H9 (cell line): ENCODE data around the gene KLK3. TPM values are rescaled to one million over a fixed set of nuclear protein-coding genes. Genes with fewer than 3 reads are reported as not detected.

Experiments
- DNase-seq: peaks from one replicate; pipeline ENCODE4 v3.0.0-alpha.2; 2017
- H2AFZ ChIP-seq: one replicate; pipeline ENCODE4 v1.6.1; 2013; ENCODE audit warnings: mild to moderate bottlenecking, low read length, control low read depth, moderate library complexity
- H2AK5ac ChIP-seq: 2 replicates; pipeline ENCODE4 v1.6.1; 2013; ENCODE audit warnings: low read length, control low read depth, mixed read lengths; ENCODE audit not compliant: insufficient read length
- H2BK120ac ChIP-seq: one replicate; pipeline ENCODE4 v1.6.1; 2013; ENCODE audit warnings: low read depth, mild to moderate bottlenecking, low read length, control low read depth, inconsistent platforms; ENCODE audit not compliant: poor library complexity, severe bottlenecking
- H2BK12ac ChIP-seq: 2 replicates; pipeline ENCODE4 v1.6.1; 2013; ENCODE audit warnings: low read length, control low read depth, mixed read lengths, low read depth; ENCODE audit not compliant: insufficient read length
- H2BK15ac ChIP-seq: 2 replicates; pipeline ENCODE4 v1.6.1; 2013; ENCODE audit warnings: low read depth, low read length, control low read depth
- H2BK20ac ChIP-seq: one replicate; pipeline ENCODE4 v1.6.1; 2013; ENCODE audit warnings: low read depth, mild to moderate bottlenecking, low read length, control low read depth, inconsistent platforms; ENCODE audit not compliant: poor library complexity, severe bottlenecking
- H2BK5ac ChIP-seq: 2 replicates; pipeline ENCODE4 v1.6.1; 2013; ENCODE audit warnings: low read length, control low read depth, mixed read lengths; ENCODE audit not compliant: insufficient read length
- H3K14ac ChIP-seq: 2 replicates; pipeline ENCODE4 v1.6.1; 2013; ENCODE audit warnings: low read length, control low read depth; ENCODE audit not compliant: insufficient read depth
- H3K18ac ChIP-seq: 2 replicates; pipeline ENCODE4 v1.6.1; 2013; ENCODE audit warnings: low read depth, mild to moderate bottlenecking, mixed read lengths, low read length, control low read depth; ENCODE audit not compliant: insufficient read length
- H3K23ac ChIP-seq: 2 replicates; pipeline ENCODE4 v1.6.1; 2013; ENCODE audit warnings: low read length, control low read depth, mixed read lengths, low read depth; ENCODE audit not compliant: insufficient read length
- H3K23me2 ChIP-seq: 2 replicates; pipeline ENCODE4 v1.6.1; 2013; ENCODE audit warnings: low read depth, mild to moderate bottlenecking, mixed read lengths, low read length, control low read depth; ENCODE audit not compliant: insufficient read length, poor library complexity, severe bottlenecking
- H3K27ac ChIP-seq: 2 replicates; pipeline ENCODE4 v1.5.1; 2013; ENCODE audit warnings: low read length, control low read depth, mixed read lengths, low read depth; ENCODE audit not compliant: insufficient read length
- H3K27me3 ChIP-seq: 2 replicates; pipeline ENCODE4 v1.6.1; 2013; ENCODE audit warnings: low read length, control low read depth, inconsistent platforms; ENCODE audit not compliant: insufficient read depth
- H3K4ac ChIP-seq: 2 replicates; pipeline ENCODE4 v1.6.1; 2013; ENCODE audit warnings: low read depth, mild to moderate bottlenecking, control low read depth, inconsistent platforms, low read length, moderate library complexity
- H3K4me1 ChIP-seq: 2 replicates; pipeline ENCODE4 v1.6.1; 2013; ENCODE audit warnings: low read length, control low read depth, inconsistent platforms; ENCODE audit not compliant: insufficient read depth
- H3K4me2 ChIP-seq: 2 replicates; pipeline ENCODE4 v1.6.1; 2013; ENCODE audit warnings: low read length, control low read depth, mixed read lengths; ENCODE audit not compliant: insufficient read length, insufficient read depth
- H3K56ac ChIP-seq: 2 replicates; pipeline ENCODE4 v1.6.1; 2013; ENCODE audit warnings: low read depth, mild to moderate bottlenecking, mixed read lengths, low read length, control low read depth; ENCODE audit not compliant: insufficient read length
- H3K79me1 ChIP-seq: 2 replicates; pipeline ENCODE4 v1.6.1; 2013; ENCODE audit warnings: low read depth, mild to moderate bottlenecking, moderate library complexity, low read length, control low read depth, inconsistent platforms; ENCODE audit not compliant: insufficient read depth, poor library complexity, severe bottlenecking
- H3K79me2 ChIP-seq: 2 replicates; pipeline ENCODE4 v1.6.1; 2013; ENCODE audit warnings: low read length, control low read depth, inconsistent platforms; ENCODE audit not compliant: insufficient read depth
- H3K9ac ChIP-seq: 2 replicates; pipeline ENCODE4 v1.6.1; 2013; ENCODE audit warnings: low read length, control low read depth, mixed read lengths; ENCODE audit not compliant: insufficient read length; ENCODE audit errors: extremely low read depth
- H3K9me3 ChIP-seq: one replicate; pipeline ENCODE4 v1.6.1; 2013; ENCODE audit warnings: low read depth, low read length, inconsistent platforms; ENCODE audit not compliant: control insufficient read depth
- H3T11ph ChIP-seq: one replicate; pipeline ENCODE4 v1.6.1; 2013; ENCODE audit warnings: mild to moderate bottlenecking, low read length, control low read depth, inconsistent platforms
- H4K20me1 ChIP-seq: one replicate; pipeline ENCODE4 v1.6.1; 2013; ENCODE audit not compliant: control insufficient read depth, insufficient read length, insufficient read depth
- H4K5ac ChIP-seq: 2 replicates; pipeline ENCODE4 v1.6.1; 2013; ENCODE audit warnings: low read depth, mild to moderate bottlenecking, mixed read lengths, low read length, control low read depth; ENCODE audit not compliant: insufficient read length
- H4K8ac ChIP-seq: replicated peaks from 2 replicates; pipeline ENCODE4 v1.6.1; 2013; ENCODE audit warnings: low read length, control low read depth, mixed read lengths, low read depth; ENCODE audit not compliant: insufficient read length
- H4K91ac ChIP-seq: 2 replicates; pipeline ENCODE4 v1.6.1; 2013; ENCODE audit warnings: low read depth, mild to moderate bottlenecking, moderate library complexity, mixed read lengths, low read length, control low read depth; ENCODE audit not compliant: insufficient read length
- H3K27ac Mint-ChIP-seq, 3 experiments: 2 replicates in 2 of 3; 3 replicates in 1 of 3; pipeline ENCODE4 v1.8.0; 2020 to 2021; ENCODE audit warnings: mixed read lengths in 3 of 3, mild to moderate bottlenecking in 1 of 3, moderate library complexity in 1 of 3
- H3K27me3 Mint-ChIP-seq: 2 replicates; pipeline ENCODE4 v1.8.0; 2021; ENCODE audit warnings: low read depth, mild to moderate bottlenecking, moderate library complexity, mixed read lengths
- H3K36me3 Mint-ChIP-seq, 3 experiments: 2 replicates in 2 of 3; 3 replicates in 1 of 3; pipeline ENCODE4 v1.8.0; 2020 to 2021; ENCODE audit warnings: low read depth in 3 of 3, mixed read lengths in 3 of 3; ENCODE audit not compliant: insufficient read depth in 1 of 3
- H3K4me1 Mint-ChIP-seq, 2 experiments: 2 replicates each; pipeline ENCODE4 v1.8.0; 2020; ENCODE audit warnings: mixed read lengths in 2 of 2
- H3K4me3 Mint-ChIP-seq, 2 experiments: 2 replicates in 1 of 2; 3 replicates in 1 of 2; pipeline ENCODE4 v1.8.0; 2020 to 2021; ENCODE audit warnings: mild to moderate bottlenecking in 2 of 2, mixed read lengths in 2 of 2, moderate library complexity in 1 of 2
- H3K9me3 Mint-ChIP-seq, 2 experiments: 2 replicates in 1 of 2; 3 replicates in 1 of 2; pipeline ENCODE4 v1.8.0; 2020; ENCODE audit warnings: mild to moderate bottlenecking in 2 of 2, mixed read lengths in 2 of 2, moderate library complexity in 1 of 2
- CTCF ChIP-seq: fragments of 200-600 bp; sonication (generic); conservative IDR thresholded peaks from 3 replicates; pipeline ENCODE4 v1.8.0; 2021; ENCODE audit warnings: antibody characterized with exemption, mild to moderate bottlenecking
- WGBS: extraction: QIAGEN DNeasy Blood & Tissue Kit; methylation state at CpG from one replicate; pipeline ENCODE4 v1.1.7; 2013; ENCODE audit warnings: missing lambda C conversion rate, low lambda C conversion rate, mixed read lengths; ENCODE audit not compliant: insufficient read length; ENCODE audit errors: extremely low coverage; 5-methylcytosine and 5-hydroxymethylcytosine counted together
- total RNA-seq: library from RNA; stranded (reverse); gene quantifications from 2 replicates; pipeline ENCODE4 v1.2.1, GENCODE V29; 2021

Gene KLK3
- total RNA-seq, 1 experiment from 2014 or later = not detected

GRCh38 chr19:50839712-50840655, 14.7 kb upstream of the KLK3 start:
- peaks cover 4% of the 10 kb centered on the region for H3K23me2 ChIP-seq
- H3K4me3 Mint-ChIP-seq = no peak overlapping the region
- no peak overlapping the region for H2AFZ ChIP-seq
- H2BK120ac ChIP-seq = no peak overlapping the region
- H3K56ac ChIP-seq = no peak overlapping the region
- H4K91ac ChIP-seq = no peak overlapping the region
- H3K79me1 ChIP-seq = no peaks in the 10 kb centered on the region
- no peak overlapping the region for H3K18ac ChIP-seq
- H3K23ac ChIP-seq = no peak overlapping the region
- no peak overlapping the region for H4K5ac ChIP-seq
- no peak overlapping the region for H3K27ac Mint-ChIP-seq
- TF ChIP-seq CTCF = no peak
- H3K27me3 ChIP-seq = peaks cover 2% of the 10 kb centered on the region; the same call in 1 of the 2 replicates
- no peak overlapping the region for H3K4me2 ChIP-seq
- H3T11ph ChIP-seq = no peak overlapping the region
- H3K27ac ChIP-seq = no peak overlapping the region
- no peaks in the 10 kb centered on the region for H3K9me3 ChIP-seq
- no peaks in the 10 kb centered on the region for H3K79me2 ChIP-seq
- no peak overlapping the region for H2BK15ac ChIP-seq
- H3K14ac ChIP-seq = no peak overlapping the region
- H3K36me3 Mint-ChIP-seq = no peaks in the 10 kb centered on the region
- H3K27me3 Mint-ChIP-seq = peaks cover 84% of the 10 kb centered on the region
- no peak for DNase-seq
- H2BK12ac ChIP-seq = no peak overlapping the region
- WGBS = no CpG with 5 or more reads among the region's 10 CpGs
- H4K20me1 ChIP-seq = no peaks in the 10 kb centered on the region
- H3K4me1 Mint-ChIP-seq = peaks cover 27 to 39% of the 10 kb centered on the region in 2 experiments
- no peaks in the 10 kb centered on the region for H3K4me1 ChIP-seq
- H2BK5ac ChIP-seq = no peak overlapping the region
- peaks cover 0 to 8% of the 10 kb centered on the region in 2 experiments; a peak in 4 of 5 replicates for H3K9me3 Mint-ChIP-seq
- H2AK5ac ChIP-seq = no peak overlapping the region
- H3K9ac ChIP-seq = no peak overlapping the region
- H3K4ac ChIP-seq = no peak overlapping the region
- H4K8ac ChIP-seq = no peak overlapping the region
- H2BK20ac ChIP-seq = no peak overlapping the region
